Endothelial cell of hepatic sinusoid (primary cell): ENCODE results near the gene STAG3.
"Not testable (repeated sequence)": the region's sequence is repeated elsewhere in the genome, so short reads cannot be mapped to it uniquely, and the experiment has no call there.

Source experiments
- in situ Hi-C: cut with HindIII; loops from 2 replicates; pipeline ENCODE4 v1.10.0; 2017; ENCODE audit warnings: low sequenced_read_pairs

The STAG3 gene

GRCh38 chr7:100210805-100211204, 33.1 kb downstream of the STAG3 start:
- in situ Hi-C loops: no loop called here

DNA sequence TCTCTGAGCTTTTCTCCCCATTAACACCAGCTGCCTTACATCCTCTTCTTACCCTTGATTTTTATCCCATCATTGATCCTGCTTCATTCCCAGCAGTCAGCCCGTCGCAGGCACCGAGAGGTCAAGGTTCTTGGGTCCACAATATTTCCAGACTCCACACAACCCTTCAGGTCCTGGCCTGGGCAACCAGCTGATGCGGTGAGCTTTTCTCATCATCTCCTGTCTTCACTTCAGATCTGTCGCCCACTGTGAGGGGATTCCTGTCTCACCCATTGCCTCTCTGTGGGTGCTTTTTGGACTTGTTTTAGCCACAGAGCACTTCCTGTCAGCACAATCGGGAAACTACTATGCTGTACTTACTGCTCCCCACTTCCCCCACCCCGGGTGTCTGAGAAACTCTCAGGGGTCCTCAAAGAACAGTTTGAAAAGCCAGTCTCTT, 33.6 kb downstream of the STAG3 start:
- in situ Hi-C loops: no loop called here

DNA sequence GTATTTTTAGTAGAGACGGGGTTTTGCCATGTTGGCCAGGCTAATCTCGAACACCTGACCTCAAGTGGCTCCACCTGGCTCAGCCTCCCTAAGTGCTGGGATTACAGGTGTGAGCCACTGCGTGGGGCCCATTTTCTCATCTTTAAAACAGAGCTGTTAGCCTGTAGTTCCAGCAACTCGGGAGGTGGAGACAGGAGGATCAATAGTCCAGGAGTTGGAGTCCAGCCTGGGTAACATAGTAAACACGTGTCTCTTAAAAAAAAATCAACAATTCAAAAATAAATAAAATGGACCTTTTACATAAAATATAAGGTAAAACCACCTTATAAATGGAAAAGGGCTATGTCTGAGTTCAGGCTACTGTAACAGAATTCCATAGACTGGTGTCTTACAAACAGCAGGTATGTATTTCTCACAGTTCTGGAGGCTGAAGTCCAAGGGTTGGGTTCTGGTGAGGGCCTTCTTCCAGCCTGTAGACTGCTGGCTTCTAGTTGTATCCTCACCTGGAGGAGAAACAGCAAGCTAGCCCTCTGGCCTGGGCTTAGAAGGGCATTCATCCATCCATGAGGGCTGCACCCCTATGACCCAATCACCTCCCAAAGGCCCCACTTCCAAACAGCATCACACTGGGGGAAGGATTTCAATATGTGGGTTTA, 35.0 kb downstream of the STAG3 start:
- in situ Hi-C loops: no loop called here

GRCh38 chr7:100213672-100214071, 36.0 kb downstream of the STAG3 start:
- in situ Hi-C loops: no loop called here

DNA sequence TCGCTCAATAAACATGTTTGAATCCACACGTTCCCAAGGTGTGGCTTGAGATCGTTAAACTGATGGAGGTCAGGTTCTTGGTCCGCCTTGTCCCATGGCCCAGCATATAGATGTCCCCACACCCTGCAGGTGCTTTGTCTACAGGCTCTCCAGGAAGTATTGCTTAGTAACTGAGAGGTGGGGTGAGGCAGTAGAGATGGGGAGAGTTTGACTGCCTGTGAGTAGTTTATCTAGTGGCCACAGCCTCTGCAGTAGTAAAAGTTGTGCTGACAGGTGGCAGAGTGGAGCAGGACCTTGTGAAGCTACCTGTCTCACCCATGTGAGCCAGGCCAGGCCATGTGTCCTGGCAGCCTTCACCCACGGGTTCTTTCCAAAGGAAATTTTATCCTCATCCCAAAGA, 36.6 kb downstream of the STAG3 start:
- in situ Hi-C loops: not testable (repeated sequence)

- in situ Hi-C loops: no loop called here
These were observed 38.2 kb downstream of the STAG3 start for GRCh38 chr7:100215895-100216294.

DNA sequence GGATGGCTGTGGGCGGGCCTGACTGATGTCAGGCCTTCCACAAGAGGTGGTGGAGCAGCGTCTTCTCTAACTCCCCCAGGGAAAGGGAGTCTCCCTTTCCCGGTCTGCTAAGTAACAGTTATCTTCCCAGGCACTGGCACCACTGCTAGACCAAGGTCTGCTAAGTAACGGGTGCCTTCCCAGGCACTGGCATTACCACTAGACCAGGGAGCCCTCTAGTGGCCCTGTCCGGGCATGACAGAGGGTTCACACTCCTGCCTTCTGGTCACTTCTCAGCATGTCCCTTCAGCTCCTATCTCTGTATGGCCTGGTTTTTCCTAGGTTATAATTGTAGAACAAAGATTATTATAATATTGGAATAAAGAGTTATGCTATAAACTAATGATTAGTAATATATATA, 40.2 kb downstream of the STAG3 start:
- in situ Hi-C loops: not testable (repeated sequence)

GRCh38 chr7:100219271-100219737, 41.6 kb downstream of the STAG3 start:
- in situ Hi-C loops: no loop called here

DNA sequence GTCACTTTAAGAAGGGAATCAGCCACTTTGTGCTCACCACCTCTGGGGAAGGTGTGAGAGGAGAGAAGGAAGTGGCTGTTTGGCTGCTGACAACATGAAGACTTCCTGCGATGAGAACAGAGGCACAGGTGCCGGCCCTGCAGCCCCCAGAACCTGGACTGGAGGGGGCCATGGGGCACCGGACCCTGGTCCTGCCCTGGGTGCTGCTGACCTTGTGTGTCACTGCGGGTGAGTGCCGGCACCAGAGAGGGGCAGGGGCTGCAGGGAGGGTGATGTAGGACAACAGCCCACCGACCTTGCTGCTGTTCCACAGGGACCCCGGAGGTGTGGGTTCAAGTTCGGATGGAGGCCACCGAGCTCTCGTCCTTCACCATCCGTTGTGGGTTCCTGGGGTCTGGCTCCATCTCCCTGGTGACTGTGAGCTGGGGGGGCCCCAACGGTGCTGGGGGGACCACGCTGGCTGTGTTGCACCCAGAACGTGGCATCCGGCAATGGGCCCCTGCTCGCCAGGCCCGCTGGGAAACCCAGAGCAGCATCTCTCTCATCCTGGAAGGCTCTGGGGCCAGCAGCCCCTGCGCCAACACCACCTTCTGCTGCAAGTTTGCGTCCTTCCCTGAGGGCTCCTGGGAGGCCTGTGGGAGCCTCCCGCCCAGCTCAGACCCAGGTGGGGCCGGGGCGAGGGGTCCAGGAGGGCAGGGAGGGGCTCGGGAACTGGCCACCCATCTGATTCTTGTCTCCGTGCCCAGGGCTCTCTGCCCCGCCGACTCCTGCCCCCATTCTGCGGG, 42.3 kb downstream of the STAG3 start, which contains the start of gene PVRIG:
PVRIG (plus strand) TSS at position 149 of the 785 bp plus-strand sequence; CDS start at position 171, 22 bp downstream.
- in situ Hi-C loops: not testable (repeated sequence)

GRCh38 chr7:100220586-100221230, 43.0 kb downstream of the STAG3 start:
- in situ Hi-C loops: no loop called here

- in situ Hi-C loops: no loop called here
These were observed 43.6 kb downstream of the STAG3 start for GRCh38 chr7:100221231-100221718.

- in situ Hi-C loops: no loop called here
These were observed 44.2 kb downstream of the STAG3 start for GRCh38 chr7:100221767-100222444.

GRCh38 chr7:100222445-100223132, 44.9 kb downstream of the STAG3 start:
- in situ Hi-C loops: no loop called here

- in situ Hi-C loops: not testable (repeated sequence)
These were observed 45.7 kb downstream of the STAG3 start for GRCh38 chr7:100223376-100223927.

DNA sequence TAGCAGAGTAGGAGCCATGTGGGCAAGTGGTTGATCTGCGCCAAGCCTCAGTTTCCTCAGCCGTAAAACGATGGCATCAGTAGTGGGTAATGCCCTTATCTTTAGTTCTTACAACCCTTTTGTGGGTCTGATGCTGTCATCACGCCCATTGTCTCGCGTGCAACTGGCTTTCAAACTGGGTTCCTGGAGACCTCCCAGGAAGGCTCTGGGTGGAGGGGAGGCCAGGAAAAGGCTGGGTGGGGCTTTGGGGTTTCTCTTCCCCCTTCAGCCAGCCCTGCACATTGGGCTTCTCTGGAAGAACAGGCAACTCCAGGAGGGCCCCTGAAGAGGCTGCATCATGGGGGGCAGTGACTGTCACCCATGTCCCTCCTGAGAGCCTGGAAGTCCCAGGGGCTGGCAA, 47.2 kb downstream of the STAG3 start:
- in situ Hi-C loops: not testable (repeated sequence)

DNA sequence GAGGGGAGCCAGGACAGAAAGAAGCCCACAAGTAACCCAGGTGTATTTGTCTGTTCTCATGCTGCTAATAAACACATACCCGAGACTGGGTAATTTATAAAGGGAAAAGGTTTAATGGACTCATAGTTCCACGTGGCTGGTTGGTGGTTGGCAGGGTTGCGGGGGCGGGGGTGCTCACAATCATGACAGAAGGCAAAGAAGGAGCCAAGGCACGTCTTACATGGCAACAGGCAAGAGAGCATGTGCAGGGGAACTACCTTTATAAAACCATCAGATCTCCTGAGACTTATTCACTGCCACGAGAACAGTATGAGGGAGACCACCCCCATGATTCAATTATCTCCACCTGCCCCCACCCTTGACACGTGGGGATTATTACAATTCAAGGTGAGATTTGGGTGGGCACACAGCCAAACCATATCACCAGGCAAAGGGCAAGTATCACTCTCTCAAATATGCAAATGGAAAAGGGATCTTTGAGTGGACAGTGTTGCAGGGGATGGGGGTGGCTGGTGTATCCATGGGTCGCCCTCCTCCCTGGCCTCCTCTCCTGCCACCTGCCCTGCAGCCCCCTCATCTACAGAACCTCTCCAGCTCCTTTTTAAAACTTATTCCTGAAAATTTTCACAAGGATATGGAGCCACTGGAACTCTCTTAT, 57.1 kb downstream of the STAG3 start:
- in situ Hi-C loops: not testable (repeated sequence)

DNA sequence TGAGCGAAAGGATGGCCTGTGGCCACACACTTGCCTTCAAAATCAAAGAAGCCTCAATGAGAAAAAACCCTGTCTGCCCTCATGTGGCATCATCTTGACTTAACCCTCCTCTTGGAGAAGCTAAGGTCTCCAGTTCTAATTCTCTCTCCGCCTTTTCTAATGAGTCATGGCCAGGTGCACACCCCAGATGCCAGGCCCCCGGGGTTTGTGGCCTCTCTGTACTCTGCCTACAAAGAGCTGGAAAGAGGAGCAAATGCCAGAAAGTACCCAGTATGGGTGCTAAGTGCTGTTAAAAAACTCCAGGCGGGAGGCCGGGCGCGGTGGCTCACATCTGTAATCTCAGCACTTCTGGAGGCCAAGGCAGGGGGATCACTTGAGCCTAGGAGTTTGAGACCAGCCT, 62.3 kb downstream of the STAG3 start:
- in situ Hi-C loops: not testable (repeated sequence)

DNA sequence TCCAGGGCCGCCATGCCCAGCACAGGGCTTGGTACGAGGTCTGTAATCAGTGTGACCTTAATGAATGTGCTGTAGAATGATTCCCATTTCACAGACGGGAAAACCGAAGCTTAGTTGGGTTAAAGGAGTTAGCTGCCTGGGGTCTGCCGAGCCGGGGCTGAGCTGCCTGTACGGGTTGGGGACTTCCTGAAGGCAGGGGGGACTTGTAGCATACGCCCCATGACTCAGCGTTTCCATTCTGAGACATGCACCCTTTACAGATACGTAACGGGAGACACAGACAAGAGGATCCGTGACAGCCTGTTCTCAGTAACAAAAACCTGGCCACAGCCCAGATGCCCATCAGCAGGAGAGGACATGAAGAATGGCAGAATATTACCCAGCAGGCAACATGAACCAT, 65.7 kb downstream of the STAG3 start:
- in situ Hi-C loops: not testable (repeated sequence)

DNA sequence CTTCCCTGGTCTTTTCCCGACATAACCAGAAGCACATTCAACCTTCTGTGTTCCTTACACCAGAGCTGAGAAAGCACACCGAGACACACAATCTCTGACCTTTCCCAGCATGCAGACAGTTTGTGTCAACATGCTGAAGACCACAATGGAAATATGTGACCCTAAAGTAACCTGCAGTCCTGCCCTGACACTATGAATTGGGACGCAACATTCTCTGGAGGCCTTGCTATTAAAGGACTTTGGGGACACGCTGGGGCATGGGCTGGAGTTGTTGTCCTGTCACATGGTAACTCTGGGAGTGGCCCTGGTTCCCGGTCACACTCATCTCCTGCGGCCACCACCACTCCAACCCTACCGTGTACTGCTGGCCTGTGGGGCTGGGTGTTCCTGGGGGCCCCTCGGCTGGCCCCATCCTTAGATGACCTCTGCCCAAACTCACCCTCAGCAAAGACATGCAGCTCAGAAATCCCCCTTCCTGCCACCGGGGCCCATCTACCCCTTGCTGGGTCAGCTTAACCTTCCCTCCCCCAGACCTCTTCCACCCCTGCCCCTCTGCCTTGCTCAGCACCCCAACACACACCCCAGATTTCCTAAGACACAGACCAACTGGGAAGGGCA, 67.4 kb downstream of the STAG3 start:
- in situ Hi-C loops: not testable (repeated sequence)
